H9 (cell line): ENCODE results near the gene C16orf78. TPM values are rescaled to one million over a fixed set of nuclear protein-coding genes. Genes with fewer than 3 reads are reported as not detected.

ENCODE experiments used
- DNase-seq: peaks from one replicate; pipeline ENCODE4 v3.0.0-alpha.2; 2017
- H2AFZ ChIP-seq: one replicate; pipeline ENCODE4 v1.6.1; 2013; ENCODE audit warnings: mild to moderate bottlenecking, low read length, control low read depth, moderate library complexity
- H2AK5ac ChIP-seq: 2 replicates; pipeline ENCODE4 v1.6.1; 2013; ENCODE audit warnings: low read length, control low read depth, mixed read lengths; ENCODE audit not compliant: insufficient read length
- H2BK120ac ChIP-seq: one replicate; pipeline ENCODE4 v1.6.1; 2013; ENCODE audit warnings: low read depth, mild to moderate bottlenecking, low read length, control low read depth, inconsistent platforms; ENCODE audit not compliant: poor library complexity, severe bottlenecking
- H2BK12ac ChIP-seq: 2 replicates; pipeline ENCODE4 v1.6.1; 2013; ENCODE audit warnings: low read length, control low read depth, mixed read lengths, low read depth; ENCODE audit not compliant: insufficient read length
- H2BK15ac ChIP-seq: 2 replicates; pipeline ENCODE4 v1.6.1; 2013; ENCODE audit warnings: low read depth, low read length, control low read depth
- H2BK20ac ChIP-seq: one replicate; pipeline ENCODE4 v1.6.1; 2013; ENCODE audit warnings: low read depth, mild to moderate bottlenecking, low read length, control low read depth, inconsistent platforms; ENCODE audit not compliant: poor library complexity, severe bottlenecking
- H2BK5ac ChIP-seq: 2 replicates; pipeline ENCODE4 v1.6.1; 2013; ENCODE audit warnings: low read length, control low read depth, mixed read lengths; ENCODE audit not compliant: insufficient read length
- H3K14ac ChIP-seq: 2 replicates; pipeline ENCODE4 v1.6.1; 2013; ENCODE audit warnings: low read length, control low read depth; ENCODE audit not compliant: insufficient read depth
- H3K18ac ChIP-seq: 2 replicates; pipeline ENCODE4 v1.6.1; 2013; ENCODE audit warnings: low read depth, mild to moderate bottlenecking, mixed read lengths, low read length, control low read depth; ENCODE audit not compliant: insufficient read length
- H3K23ac ChIP-seq: 2 replicates; pipeline ENCODE4 v1.6.1; 2013; ENCODE audit warnings: low read length, control low read depth, mixed read lengths, low read depth; ENCODE audit not compliant: insufficient read length
- H3K23me2 ChIP-seq: 2 replicates; pipeline ENCODE4 v1.6.1; 2013; ENCODE audit warnings: low read depth, mild to moderate bottlenecking, mixed read lengths, low read length, control low read depth; ENCODE audit not compliant: insufficient read length, poor library complexity, severe bottlenecking
- H3K27ac ChIP-seq: 2 replicates; pipeline ENCODE4 v1.5.1; 2013; ENCODE audit warnings: low read length, control low read depth, mixed read lengths, low read depth; ENCODE audit not compliant: insufficient read length
- H3K27me3 ChIP-seq: 2 replicates; pipeline ENCODE4 v1.6.1; 2013; ENCODE audit warnings: low read length, control low read depth, inconsistent platforms; ENCODE audit not compliant: insufficient read depth
- H3K4ac ChIP-seq: 2 replicates; pipeline ENCODE4 v1.6.1; 2013; ENCODE audit warnings: low read depth, mild to moderate bottlenecking, control low read depth, inconsistent platforms, low read length, moderate library complexity
- H3K4me1 ChIP-seq: 2 replicates; pipeline ENCODE4 v1.6.1; 2013; ENCODE audit warnings: low read length, control low read depth, inconsistent platforms; ENCODE audit not compliant: insufficient read depth
- H3K4me2 ChIP-seq: 2 replicates; pipeline ENCODE4 v1.6.1; 2013; ENCODE audit warnings: low read length, control low read depth, mixed read lengths; ENCODE audit not compliant: insufficient read length, insufficient read depth
- H3K56ac ChIP-seq: 2 replicates; pipeline ENCODE4 v1.6.1; 2013; ENCODE audit warnings: low read depth, mild to moderate bottlenecking, mixed read lengths, low read length, control low read depth; ENCODE audit not compliant: insufficient read length
- H3K79me1 ChIP-seq: 2 replicates; pipeline ENCODE4 v1.6.1; 2013; ENCODE audit warnings: low read depth, mild to moderate bottlenecking, moderate library complexity, low read length, control low read depth, inconsistent platforms; ENCODE audit not compliant: insufficient read depth, poor library complexity, severe bottlenecking
- H3K79me2 ChIP-seq: 2 replicates; pipeline ENCODE4 v1.6.1; 2013; ENCODE audit warnings: low read length, control low read depth, inconsistent platforms; ENCODE audit not compliant: insufficient read depth
- H3K9ac ChIP-seq: 2 replicates; pipeline ENCODE4 v1.6.1; 2013; ENCODE audit warnings: low read length, control low read depth, mixed read lengths; ENCODE audit not compliant: insufficient read length; ENCODE audit errors: extremely low read depth
- H3K9me3 ChIP-seq: one replicate; pipeline ENCODE4 v1.6.1; 2013; ENCODE audit warnings: low read depth, low read length, inconsistent platforms; ENCODE audit not compliant: control insufficient read depth
- H3T11ph ChIP-seq: one replicate; pipeline ENCODE4 v1.6.1; 2013; ENCODE audit warnings: mild to moderate bottlenecking, low read length, control low read depth, inconsistent platforms
- H4K20me1 ChIP-seq: one replicate; pipeline ENCODE4 v1.6.1; 2013; ENCODE audit not compliant: control insufficient read depth, insufficient read length, insufficient read depth
- H4K5ac ChIP-seq: 2 replicates; pipeline ENCODE4 v1.6.1; 2013; ENCODE audit warnings: low read depth, mild to moderate bottlenecking, mixed read lengths, low read length, control low read depth; ENCODE audit not compliant: insufficient read length
- H4K8ac ChIP-seq: replicated peaks from 2 replicates; pipeline ENCODE4 v1.6.1; 2013; ENCODE audit warnings: low read length, control low read depth, mixed read lengths, low read depth; ENCODE audit not compliant: insufficient read length
- H4K91ac ChIP-seq: 2 replicates; pipeline ENCODE4 v1.6.1; 2013; ENCODE audit warnings: low read depth, mild to moderate bottlenecking, moderate library complexity, mixed read lengths, low read length, control low read depth; ENCODE audit not compliant: insufficient read length
- H3K27ac Mint-ChIP-seq, 3 experiments: 2 replicates in 2 of 3; 3 replicates in 1 of 3; pipeline ENCODE4 v1.8.0; 2020 to 2021; ENCODE audit warnings: mixed read lengths in 3 of 3, mild to moderate bottlenecking in 1 of 3, moderate library complexity in 1 of 3
- H3K27me3 Mint-ChIP-seq: 2 replicates; pipeline ENCODE4 v1.8.0; 2021; ENCODE audit warnings: low read depth, mild to moderate bottlenecking, moderate library complexity, mixed read lengths
- H3K36me3 Mint-ChIP-seq, 3 experiments: 2 replicates in 2 of 3; 3 replicates in 1 of 3; pipeline ENCODE4 v1.8.0; 2020 to 2021; ENCODE audit warnings: low read depth in 3 of 3, mixed read lengths in 3 of 3; ENCODE audit not compliant: insufficient read depth in 1 of 3
- H3K4me1 Mint-ChIP-seq, 2 experiments: 2 replicates each; pipeline ENCODE4 v1.8.0; 2020; ENCODE audit warnings: mixed read lengths in 2 of 2
- H3K4me3 Mint-ChIP-seq, 2 experiments: 2 replicates in 1 of 2; 3 replicates in 1 of 2; pipeline ENCODE4 v1.8.0; 2020 to 2021; ENCODE audit warnings: mild to moderate bottlenecking in 2 of 2, mixed read lengths in 2 of 2, moderate library complexity in 1 of 2
- H3K9me3 Mint-ChIP-seq, 2 experiments: 2 replicates in 1 of 2; 3 replicates in 1 of 2; pipeline ENCODE4 v1.8.0; 2020; ENCODE audit warnings: mild to moderate bottlenecking in 2 of 2, mixed read lengths in 2 of 2, moderate library complexity in 1 of 2
- WGBS: extraction: QIAGEN DNeasy Blood & Tissue Kit; methylation state at CpG from one replicate; pipeline ENCODE4 v1.1.7; 2013; ENCODE audit warnings: missing lambda C conversion rate, low lambda C conversion rate, mixed read lengths; ENCODE audit not compliant: insufficient read length; ENCODE audit errors: extremely low coverage; 5-methylcytosine and 5-hydroxymethylcytosine counted together
- total RNA-seq: library from RNA; stranded (reverse); gene quantifications from 2 replicates; pipeline ENCODE4 v1.2.1, GENCODE V29; 2021
- TF ChIP-seq, protein P1 (sequence below): fragments of 200-600 bp; sonication (generic); conservative IDR thresholded peaks from 3 replicates; pipeline ENCODE4 v1.8.0; 2021; ENCODE audit warnings: antibody characterized with exemption, mild to moderate bottlenecking

The C16orf78 gene
- total RNA-seq, 1 experiment from 2014 or later: not detected

DNA sequence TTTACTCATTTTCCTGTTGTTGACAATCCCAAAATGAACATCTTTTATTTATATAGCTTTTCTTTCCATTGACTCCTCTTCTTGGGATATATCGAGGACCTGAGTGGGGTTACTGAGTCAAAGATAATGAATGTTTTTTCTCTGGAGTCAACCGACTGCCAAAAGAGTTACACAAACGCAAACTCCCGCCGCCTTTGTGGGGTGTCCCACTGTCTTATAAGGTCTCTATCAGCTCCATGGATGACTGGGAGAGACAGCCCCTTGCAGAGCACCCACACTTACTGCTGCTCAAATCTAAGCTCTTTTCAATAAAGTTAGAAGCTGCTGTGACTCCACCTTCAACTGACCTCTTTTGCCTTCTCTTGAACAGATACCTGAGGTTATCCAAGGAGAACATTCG is 25.2 kb downstream of the C16orf78 start:
- no peaks in the 10 kb centered on the region for H3K79me2 ChIP-seq
- peaks cover 9 to 12% of the 10 kb centered on the region in 2 experiments for H3K9me3 Mint-ChIP-seq
- H3K4me1 ChIP-seq: no peaks in the 10 kb centered on the region
- H3T11ph ChIP-seq: no peak overlapping the region
- no peaks in the 10 kb centered on the region for H3K79me1 ChIP-seq
- H4K20me1 ChIP-seq: no peaks in the 10 kb centered on the region
- no peak overlapping the region for H4K91ac ChIP-seq
- no peak overlapping the region for H3K4me3 Mint-ChIP-seq
- no peak overlapping the region for H2AK5ac ChIP-seq
- no peaks in the 10 kb centered on the region for H3K23me2 ChIP-seq
- no peak overlapping the region for H2BK15ac ChIP-seq
- no peak overlapping the region for H2BK12ac ChIP-seq
- H2BK120ac ChIP-seq: no peak overlapping the region
- H3K4me1 Mint-ChIP-seq: no peaks in the 10 kb centered on the region
- no peak overlapping the region for H3K23ac ChIP-seq
- H2AFZ ChIP-seq: no peak overlapping the region
- no peak overlapping the region for H4K5ac ChIP-seq
- H3K27ac Mint-ChIP-seq: no peak overlapping the region
- TF ChIP-seq, protein P1, sequence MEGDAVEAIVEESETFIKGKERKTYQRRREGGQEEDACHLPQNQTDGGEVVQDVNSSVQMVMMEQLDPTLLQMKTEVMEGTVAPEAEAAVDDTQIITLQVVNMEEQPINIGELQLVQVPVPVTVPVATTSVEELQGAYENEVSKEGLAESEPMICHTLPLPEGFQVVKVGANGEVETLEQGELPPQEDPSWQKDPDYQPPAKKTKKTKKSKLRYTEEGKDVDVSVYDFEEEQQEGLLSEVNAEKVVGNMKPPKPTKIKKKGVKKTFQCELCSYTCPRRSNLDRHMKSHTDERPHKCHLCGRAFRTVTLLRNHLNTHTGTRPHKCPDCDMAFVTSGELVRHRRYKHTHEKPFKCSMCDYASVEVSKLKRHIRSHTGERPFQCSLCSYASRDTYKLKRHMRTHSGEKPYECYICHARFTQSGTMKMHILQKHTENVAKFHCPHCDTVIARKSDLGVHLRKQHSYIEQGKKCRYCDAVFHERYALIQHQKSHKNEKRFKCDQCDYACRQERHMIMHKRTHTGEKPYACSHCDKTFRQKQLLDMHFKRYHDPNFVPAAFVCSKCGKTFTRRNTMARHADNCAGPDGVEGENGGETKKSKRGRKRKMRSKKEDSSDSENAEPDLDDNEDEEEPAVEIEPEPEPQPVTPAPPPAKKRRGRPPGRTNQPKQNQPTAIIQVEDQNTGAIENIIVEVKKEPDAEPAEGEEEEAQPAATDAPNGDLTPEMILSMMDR: no peak
- H4K8ac ChIP-seq: no peak overlapping the region
- peaks cover 2 to 5% (median 4%) of the 10 kb centered on the region in 3 experiments; a peak in 4 of 7 replicates for H3K36me3 Mint-ChIP-seq
- peaks cover 9% of the 10 kb centered on the region for H3K27me3 Mint-ChIP-seq
- H3K27ac ChIP-seq: no peak overlapping the region
- no CpG with 5 or more reads among the region's 6 CpGs for WGBS
- H2BK5ac ChIP-seq: no peak overlapping the region
- no peaks in the 10 kb centered on the region for H3K9me3 ChIP-seq
- no peak overlapping the region for H3K4me2 ChIP-seq
- H3K14ac ChIP-seq: no peak overlapping the region
- H3K4ac ChIP-seq: no peak overlapping the region
- no peaks in the 10 kb centered on the region for H3K27me3 ChIP-seq
- H2BK20ac ChIP-seq: no peak overlapping the region
- H3K18ac ChIP-seq: no peak overlapping the region
- H3K9ac ChIP-seq: no peak overlapping the region
- no peak for DNase-seq
- no peak overlapping the region for H3K56ac ChIP-seq
